ENCODE results near the gene GLO1.

The GLO1 gene

DNA sequence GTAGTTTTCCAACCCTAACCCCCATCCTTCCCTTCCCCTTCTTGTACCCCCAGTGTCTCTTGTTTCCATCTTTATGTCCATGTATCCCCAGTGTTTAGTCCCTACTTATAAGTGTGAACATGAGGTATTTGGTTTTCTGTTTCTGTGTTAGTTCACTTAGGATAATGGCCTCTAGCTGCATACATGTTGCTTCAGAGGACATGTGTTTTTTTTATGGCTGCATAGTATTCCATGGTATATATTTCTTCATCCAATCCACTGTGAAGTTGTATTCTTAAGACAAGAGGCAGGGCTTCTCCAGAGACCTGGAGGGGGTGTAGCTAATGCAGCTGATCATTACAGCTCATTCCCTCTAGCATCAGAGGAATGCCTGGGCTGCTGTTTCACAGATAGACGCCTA, 16.4 kb upstream of the GLO1 start:
- no peak for DNase-seq (ENCODE audit: low spot score)
- Histone ChIP-seq H3K4me1 (ENCODE audit: insufficient read depth, poor library complexity, severe bottlenecking) (no peaks in the 10 kb centered on the region), H3K27ac (ENCODE audit: poor library complexity, severe bottlenecking) (no peak overlapping the region), H3K9me3 (ENCODE audit: severe bottlenecking) (no peaks in the 10 kb centered on the region), H3K36me3 (ENCODE audit: low read depth) (no peaks in the 10 kb centered on the region), H3K4me3 (ENCODE audit: severe bottlenecking) (no peak overlapping the region), H3K27me3 (ENCODE audit: insufficient read depth, poor library complexity, severe bottlenecking) (no peaks in the 10 kb centered on the region)
- TF ChIP-seq, protein P1, sequence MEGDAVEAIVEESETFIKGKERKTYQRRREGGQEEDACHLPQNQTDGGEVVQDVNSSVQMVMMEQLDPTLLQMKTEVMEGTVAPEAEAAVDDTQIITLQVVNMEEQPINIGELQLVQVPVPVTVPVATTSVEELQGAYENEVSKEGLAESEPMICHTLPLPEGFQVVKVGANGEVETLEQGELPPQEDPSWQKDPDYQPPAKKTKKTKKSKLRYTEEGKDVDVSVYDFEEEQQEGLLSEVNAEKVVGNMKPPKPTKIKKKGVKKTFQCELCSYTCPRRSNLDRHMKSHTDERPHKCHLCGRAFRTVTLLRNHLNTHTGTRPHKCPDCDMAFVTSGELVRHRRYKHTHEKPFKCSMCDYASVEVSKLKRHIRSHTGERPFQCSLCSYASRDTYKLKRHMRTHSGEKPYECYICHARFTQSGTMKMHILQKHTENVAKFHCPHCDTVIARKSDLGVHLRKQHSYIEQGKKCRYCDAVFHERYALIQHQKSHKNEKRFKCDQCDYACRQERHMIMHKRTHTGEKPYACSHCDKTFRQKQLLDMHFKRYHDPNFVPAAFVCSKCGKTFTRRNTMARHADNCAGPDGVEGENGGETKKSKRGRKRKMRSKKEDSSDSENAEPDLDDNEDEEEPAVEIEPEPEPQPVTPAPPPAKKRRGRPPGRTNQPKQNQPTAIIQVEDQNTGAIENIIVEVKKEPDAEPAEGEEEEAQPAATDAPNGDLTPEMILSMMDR (IDR thresholded peaks at IDR 0.05; ENCODE audit: poor library complexity, severe bottlenecking) = no peak
- ATAC-seq (ENCODE audit: low read depth) = no peak

- H3K36me3 ChIP-seq (ENCODE audit: low read depth) = no peaks in the 10 kb centered on the region
- H3K27ac ChIP-seq (ENCODE audit: poor library complexity, severe bottlenecking) = no peak overlapping the region
- H3K9me3 ChIP-seq (ENCODE audit: severe bottlenecking) = no peaks in the 10 kb centered on the region
- no peak for DNase-seq (ENCODE audit: low spot score)
- H3K4me1 ChIP-seq (ENCODE audit: insufficient read depth, poor library complexity, severe bottlenecking) = no peaks in the 10 kb centered on the region
- H3K4me3 ChIP-seq (ENCODE audit: severe bottlenecking) = no peak overlapping the region
- TF ChIP-seq, protein P1 (IDR thresholded peaks at IDR 0.05; ENCODE audit: poor library complexity, severe bottlenecking) = no peak
- no peaks in the 10 kb centered on the region for H3K27me3 ChIP-seq (ENCODE audit: insufficient read depth, poor library complexity, severe bottlenecking)
- no peak for ATAC-seq (ENCODE audit: low read depth)
These were observed 13.9 kb upstream of the GLO1 start for GRCh38 chr6:38716825-38717224.

GRCh38 chr6:38715016-38715689, 12.2 kb upstream of the GLO1 start, which contains the start of gene DNAH8:
Gene DNAH8, plus strand, starts transcription at chr6:38715311. Its CDS starts 7,499 bp downstream, at chr6:38722810.
- TF ChIP-seq, protein P1 (IDR thresholded peaks at IDR 0.05; ENCODE audit: poor library complexity, severe bottlenecking) = no peak
- H3K4me3 ChIP-seq (ENCODE audit: severe bottlenecking) = no peak within 1 kb of the TSS
- DNase-seq (ENCODE audit: low spot score) (no peak), ATAC-seq (ENCODE audit: low read depth) (no peak)
- H3K9me3 ChIP-seq (ENCODE audit: severe bottlenecking) = no peaks in the 10 kb centered on the region
- no peaks in the 10 kb centered on the region for H3K36me3 ChIP-seq (ENCODE audit: low read depth)
- no peaks in the 10 kb centered on the region for H3K4me1 ChIP-seq (ENCODE audit: insufficient read depth, poor library complexity, severe bottlenecking)
- no peaks in the 10 kb centered on the region for H3K27me3 ChIP-seq (ENCODE audit: insufficient read depth, poor library complexity, severe bottlenecking)
- no peak within 1 kb of the TSS for H3K27ac ChIP-seq (ENCODE audit: poor library complexity, severe bottlenecking)

- no peak overlapping the region for H3K4me3 ChIP-seq (ENCODE audit: severe bottlenecking)
- no peak for ATAC-seq (ENCODE audit: low read depth)
These were observed 11.5 kb upstream of the GLO1 start for GRCh38 chr6:38714239-38715015.

More at GRCh38 chr6:38714239-38715015, 11.5 kb upstream of the GLO1 start:
- Histone ChIP-seq H3K27ac (ENCODE audit: poor library complexity, severe bottlenecking) (no peak overlapping the region), H3K9me3 (ENCODE audit: severe bottlenecking) (no peaks in the 10 kb centered on the region), H3K36me3 (ENCODE audit: low read depth) (no peaks in the 10 kb centered on the region), H3K4me1 (ENCODE audit: insufficient read depth, poor library complexity, severe bottlenecking) (no peaks in the 10 kb centered on the region), H3K27me3 (ENCODE audit: insufficient read depth, poor library complexity, severe bottlenecking) (no peaks in the 10 kb centered on the region)
- TF ChIP-seq, protein P1 (IDR thresholded peaks at IDR 0.05; ENCODE audit: poor library complexity, severe bottlenecking) = no peak
- DNase-seq (ENCODE audit: low spot score) = no peak
